ENCODE data around the gene SEPTIN1.

- no peak for TF ChIP-seq CTCF (IDR thresholded peaks at IDR 0.05)
- TF ChIP-seq POLR2AphosphoS5 (IDR thresholded peaks at IDR 0.05) = no peak
- TF ChIP-seq POLR2A (IDR thresholded peaks at IDR 0.05; ENCODE audit: low read depth) = no peak
- no peak for TF ChIP-seq EP300 (IDR thresholded peaks at IDR 0.05)
These were observed 12.3 kb upstream of the SEPTIN1 start for GRCh38 chr16:30394592-30395154.

Data from esophagus muscularis mucosa (tissue), 4 donors.